Prostate gland (tissue), 2 donors: ENCODE results near the gene ZNF728. TPM values are rescaled to one million over a fixed set of nuclear protein-coding genes. Genes with fewer than 3 reads are reported as not detected.

Experiments used
- DNase-seq: peaks from one replicate; pipeline ENCODE4 v3.0.0-alpha.2; 2019; ENCODE audit warnings: low spot score
- H3K27ac ChIP-seq, 2 donors: fragments of 200-600 bp; sonication (generic); 2 replicates each; pipeline ENCODE4 v1.5.1; 2017 to 2019
- H3K27me3 ChIP-seq: fragments of 200-600 bp; sonication (generic); replicated peaks from 2 replicates; pipeline ENCODE4 v1.5.1; 2019; ENCODE audit not compliant: insufficient read depth
- H3K36me3 ChIP-seq, 2 donors: fragments of 200-600 bp; sonication (generic); 1 replicate in 1 of 2; 2 replicates in 1 of 2; pipeline versions ENCODE4 v1.5.1 to v1.8.1; 2017 to 2019
- H3K4me1 ChIP-seq: fragments of 200-600 bp; sonication (generic); replicated peaks from 2 replicates; pipeline ENCODE4 v1.5.1; 2019
- H3K4me3 ChIP-seq, 2 donors: fragments of 200-600 bp; sonication (generic); 2 replicates each; pipeline ENCODE4 v1.5.1; 2017 to 2019
- H3K9me3 ChIP-seq: fragments of 200-600 bp; sonication (generic); 2 replicates; pipeline ENCODE4 v1.5.1; 2017
- CTCF ChIP-seq, 4 experiments: fragments of 200-600 bp in 2 of 4; fragments of 450-650 bp in 2 of 4; sonication (generic) in 2 of 4; IDR thresholded peaks; 1 replicate in 3 of 4; 2 replicates in 1 of 4; pipeline ENCODE4 v1.5.1; 2016 to 2019; ENCODE audit warnings: antibody characterized with exemption in 4 of 4, mild to moderate bottlenecking in 2 of 4, moderate library complexity in 2 of 4
- POLR2A ChIP-seq: fragments of 450-650 bp; IDR thresholded peaks from one replicate; pipeline ENCODE4 v1.6.1; 2016; ENCODE audit warnings: antibody characterized with exemption, mild to moderate bottlenecking
- POLR2AphosphoS5 ChIP-seq: sonication (generic); formaldehyde crosslinking; IDR thresholded peaks from one replicate; pipeline ENCODE4 v1.6.1; 2017; ENCODE audit warnings: antibody characterized with exemption
- WGBS: methylation state at CpG from one replicate; pipeline ENCODE4 v1.1.5; 2018; 5-methylcytosine and 5-hydroxymethylcytosine counted together
- intact Hi-C: fragments of 100-400 bp; cut with DNase I; formaldehyde crosslinking; loops from one replicate; pipeline ENCODE4 v1.14.2; 2022
- total RNA-seq, 2 donors: library from RNA; depleted of rRNA; stranded (reverse); fragments of >200 nt; gene quantifications; one replicate each; pipeline ENCODE4 v1.1.0, GENCODE V29; 2016

Gene ZNF728
- 10 to 100 TPM in 1 of 2 donors, 1 to 10 TPM in 1; 1.4 to 10.3 TPM for total RNA-seq

DNA sequence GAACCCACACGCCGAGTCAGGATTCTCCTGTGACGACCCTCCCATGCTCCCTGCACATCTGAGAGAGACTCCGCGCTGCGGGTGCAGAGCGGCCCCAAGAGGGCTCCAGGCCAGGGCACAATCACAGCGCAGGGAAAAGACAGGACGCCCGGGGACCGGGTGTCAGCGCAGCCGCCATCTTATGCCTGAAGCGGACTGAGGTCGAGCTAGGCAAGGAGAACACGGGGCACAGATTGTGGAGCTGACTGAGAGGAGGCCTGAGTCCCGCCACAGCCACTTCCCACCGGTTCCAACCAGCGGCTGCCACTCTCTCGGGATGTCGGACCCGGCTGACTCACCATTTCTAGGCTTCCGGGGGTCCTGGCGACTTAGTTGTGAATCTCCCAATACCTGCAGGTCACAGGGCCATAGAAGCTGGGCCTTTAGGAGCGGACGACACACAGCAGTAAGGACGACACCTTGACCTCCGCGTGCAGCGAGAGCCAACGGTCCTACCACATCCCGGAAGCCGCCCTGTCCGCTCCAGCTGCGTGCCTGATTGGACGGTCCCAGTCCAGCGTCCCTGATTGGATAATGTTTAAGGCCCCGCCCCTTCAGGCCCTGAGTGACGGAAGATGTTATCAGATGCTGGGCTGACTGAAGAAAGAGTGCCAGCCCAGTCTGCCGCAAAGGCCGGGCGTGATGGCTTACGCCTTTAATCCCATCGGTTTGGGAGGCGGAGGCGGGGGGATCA is at the start of gene ZNF728:
TSS of gene ZNF728 (minus strand) at position 487 of the 733 bp plus-strand sequence. CDS start at position 341, 146 bp downstream.
- TF ChIP-seq POLR2A (no peak), POLR2AphosphoS5 (no peak), CTCF (IDR thresholded peaks at IDR 0.05) (no peak)
- no peak for DNase-seq
- H3K4me3 ChIP-seq: peak within 1 kb of the TSS; percentile 10 to 23

DNA sequence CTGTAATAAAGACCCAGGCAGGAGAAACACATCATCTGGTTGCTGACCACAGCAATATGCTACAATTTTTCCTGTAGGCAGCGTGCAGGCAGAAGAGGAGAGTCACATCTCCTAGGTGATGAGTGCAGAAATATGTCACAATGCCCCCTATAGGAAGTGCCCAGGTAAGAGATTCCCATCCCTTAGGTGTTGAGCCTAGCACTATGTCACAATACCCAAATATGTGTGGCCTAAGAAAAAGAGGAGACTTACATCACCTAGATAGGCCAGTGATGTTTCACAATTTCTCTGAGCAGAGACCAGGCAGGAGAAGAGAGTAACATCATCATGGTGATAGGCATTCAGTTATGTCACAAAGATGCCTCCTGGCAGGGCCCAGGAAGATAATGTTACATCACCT is 49.4 kb upstream of the ZNF728 start:
- H3K27ac ChIP-seq: no peak overlapping the region
- 75% methylated on average over 1 of the region's 1 CpG for WGBS

More for the DNA sequence above, at the start of gene ZNF728:
- no peaks in the 10 kb centered on the region for H3K9me3 ChIP-seq
- H3K4me1 ChIP-seq: no peaks in the 10 kb centered on the region
- H3K27me3 ChIP-seq: no peaks in the 10 kb centered on the region
- 7% methylated on average over 37 of the region's 46 CpGs for WGBS
- intact Hi-C loops: no loop called here
- no peaks in the 10 kb centered on the region for H3K36me3 ChIP-seq
- no peak within 1 kb of the TSS for H3K27ac ChIP-seq

DNA sequence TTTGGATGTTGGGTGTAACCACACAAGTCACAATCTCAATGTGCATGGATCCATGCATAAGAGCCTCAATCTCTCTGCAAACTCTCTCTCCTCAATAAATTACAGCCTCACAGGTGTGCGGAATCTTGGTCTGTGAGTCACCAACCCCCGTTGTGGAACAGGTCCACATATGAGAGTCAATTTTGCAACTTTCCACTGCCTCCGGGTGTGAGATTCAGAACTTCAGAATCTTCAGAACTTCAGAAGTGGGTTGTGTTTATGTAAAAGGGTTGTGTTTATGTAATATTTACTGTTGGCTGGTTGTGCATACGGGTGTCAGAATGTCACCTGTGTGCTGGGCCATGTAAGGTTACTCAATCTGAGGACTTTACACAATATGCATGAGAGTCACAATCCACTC is 46.3 kb upstream of the ZNF728 start:
- no peak for DNase-seq
- Histone ChIP-seq H3K27me3 (no peaks in the 10 kb centered on the region), H3K4me3 (no peak overlapping the region), H3K9me3 (no peaks in the 10 kb centered on the region), H3K4me1 (no peaks in the 10 kb centered on the region), H3K36me3 (no peaks in the 10 kb centered on the region), H3K27ac (no peak overlapping the region)
- WGBS: 84% methylated on average over 4 of the region's 4 CpGs
- intact Hi-C loops: no loop called here
- TF ChIP-seq CTCF (IDR thresholded peaks at IDR 0.05) (no peak), POLR2AphosphoS5 (no peak), POLR2A (no peak)

More for the DNA sequence above, 49.4 kb upstream of the ZNF728 start:
- H3K4me1 ChIP-seq: no peaks in the 10 kb centered on the region
- TF ChIP-seq POLR2A (no peak), POLR2AphosphoS5 (no peak), CTCF (IDR thresholded peaks at IDR 0.05) (no peak)
- no peaks in the 10 kb centered on the region for H3K9me3 ChIP-seq
- no peak overlapping the region for H3K4me3 ChIP-seq
- intact Hi-C loops: no loop called here
- H3K27me3 ChIP-seq: no peaks in the 10 kb centered on the region
- H3K36me3 ChIP-seq: no peaks in the 10 kb centered on the region
- DNase-seq: no peak

GRCh38 chr19:23046743-23047142 is 43.8 kb upstream of the ZNF728 start:
- Histone ChIP-seq H3K9me3 (no peaks in the 10 kb centered on the region), H3K27me3 (no peaks in the 10 kb centered on the region), H3K36me3 (no peaks in the 10 kb centered on the region), H3K4me1 (no peaks in the 10 kb centered on the region), H3K27ac (no peak overlapping the region), H3K4me3 (no peak overlapping the region)
- TF ChIP-seq POLR2AphosphoS5: no peak
- TF ChIP-seq CTCF (IDR thresholded peaks at IDR 0.05): no peak
- no peak for TF ChIP-seq POLR2A
- 87% methylated on average over 6 of the region's 6 CpGs for WGBS
- intact Hi-C loops: no loop called here
- DNase-seq: no peak

DNA sequence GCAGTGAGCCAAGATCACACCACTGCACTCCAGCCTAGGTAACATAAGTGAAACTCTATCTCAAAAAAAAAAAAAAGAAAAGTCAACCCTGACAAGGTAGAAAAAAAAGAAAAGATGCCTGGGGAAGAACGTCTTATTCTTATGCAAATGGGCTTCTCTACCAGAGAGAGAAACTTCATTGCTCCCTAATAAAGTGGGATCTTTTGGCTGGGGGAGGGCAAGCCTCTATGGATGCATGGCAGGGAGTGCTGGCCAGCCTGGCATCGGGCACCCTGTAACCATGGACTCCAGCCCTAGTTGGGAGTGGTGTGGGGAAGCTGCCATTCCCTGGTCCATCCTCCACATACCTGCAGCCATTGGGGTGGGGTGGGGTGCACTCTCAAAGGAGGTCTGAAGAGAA is 30.7 kb upstream of the ZNF728 start:
- TF ChIP-seq POLR2AphosphoS5 (no peak), CTCF (IDR thresholded peaks at IDR 0.05) (no peak), POLR2A (no peak)
- intact Hi-C loops: no loop called here
- WGBS: 71% methylated on average over 2 of the region's 2 CpGs
- Histone ChIP-seq H3K27me3 (no peaks in the 10 kb centered on the region), H3K9me3 (no peaks in the 10 kb centered on the region), H3K4me3 (no peak overlapping the region), H3K27ac (no peak overlapping the region), H3K36me3 (no peaks in the 10 kb centered on the region), H3K4me1 (no peaks in the 10 kb centered on the region)
- no peak for DNase-seq
